HEK293 (cell line): ENCODE results near the gene PCDHGB5.

Experiments
- CTCF ChIP-seq: fragments of 450-650 bp; formaldehyde crosslinking; IDR thresholded peaks from 2 replicates; pipeline ENCODE4 v1.5.1; 2016; ENCODE audit warnings: missing biosample characterization, missing genetic modification characterization
- ZNF10 ChIP-seq: fragments of 450-650 bp; formaldehyde crosslinking; IDR thresholded peaks from 2 replicates; pipeline ENCODE4 v1.5.1; 2017; ENCODE audit warnings: missing biosample characterization, missing genetic modification characterization
- ZNF23 ChIP-seq: fragments of 450-650 bp; formaldehyde crosslinking; IDR thresholded peaks from 2 replicates; pipeline ENCODE4 v1.5.1; 2016; ENCODE audit warnings: missing biosample characterization, missing genetic modification characterization, borderline replicate concordance
- ZNF747 ChIP-seq: fragments of 450-650 bp; formaldehyde crosslinking; IDR thresholded peaks from 2 replicates; pipeline ENCODE4 v1.5.1; 2016; ENCODE audit warnings: missing biosample characterization, missing genetic modification characterization
- ZNF830 ChIP-seq: fragments of 450-650 bp; IDR thresholded peaks from 2 replicates; pipeline ENCODE4 v1.5.0; 2018; ENCODE audit warnings: missing biosample characterization, missing genetic modification characterization, low read depth, mild to moderate bottlenecking, moderate library complexity

DNA sequence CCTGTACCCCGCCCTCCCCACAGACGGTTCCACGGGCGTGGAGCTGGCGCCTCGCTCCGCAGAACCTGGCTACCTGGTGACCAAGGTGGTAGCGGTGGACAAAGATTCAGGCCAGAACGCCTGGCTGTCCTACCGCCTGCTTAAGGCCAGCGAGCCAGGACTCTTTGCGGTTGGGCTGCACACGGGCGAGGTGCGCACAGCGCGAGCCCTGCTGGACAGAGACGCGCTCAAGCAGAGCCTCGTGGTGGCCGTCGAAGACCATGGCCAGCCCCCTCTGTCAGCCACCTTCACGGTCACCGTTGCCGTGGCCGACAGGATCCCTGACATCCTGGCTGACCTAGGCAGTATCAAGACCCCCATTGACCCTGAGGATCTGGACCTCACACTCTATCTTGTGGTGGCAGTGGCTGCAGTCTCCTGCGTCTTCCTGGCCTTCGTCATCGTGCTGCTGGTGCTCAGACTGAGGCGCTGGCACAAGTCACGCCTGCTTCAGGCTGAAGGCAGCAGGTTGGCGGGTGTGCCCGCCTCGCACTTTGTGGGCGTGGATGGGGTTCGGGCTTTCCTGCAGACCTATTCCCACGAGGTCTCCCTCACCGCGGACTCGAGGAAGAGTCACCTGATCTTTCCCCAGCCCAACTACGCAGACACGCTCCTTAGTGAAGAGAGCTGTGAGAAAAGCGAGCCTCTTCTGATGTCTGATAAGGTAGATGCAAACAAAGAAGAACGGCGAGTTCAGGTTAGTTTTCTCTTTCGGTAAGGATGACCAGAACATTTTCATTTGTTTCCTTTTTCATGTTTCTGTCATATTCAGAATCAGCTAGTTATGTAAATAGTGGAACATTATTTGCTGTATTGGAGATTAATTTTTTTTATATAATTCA, 31.5 kb upstream of the PCDHGB5 start:
- TF ChIP-seq CTCF (tag by site-specific recombination) = no peak
- TF ChIP-seq ZNF23 (tag by site-specific recombination) = no peak
- TF ChIP-seq ZNF747 (tag by site-specific recombination) = no peak
- no peak for TF ChIP-seq ZNF10
- TF ChIP-seq ZNF830 = no peak
